Omental fat pad (tissue), 4 donors: ENCODE data around the gene LY6G6C. TPM values are rescaled to one million over a fixed set of nuclear protein-coding genes. Genes with fewer than 3 reads are reported as not detected.

Experiments used
- ATAC-seq: fragments of 150-250 bp; one replicate; pipeline ENCODE4 v1.9.1; 2016; ENCODE audit warnings: mild to moderate bottlenecking, moderate library complexity; ENCODE audit not compliant: low FRiP score
- DNase-seq: peaks from one replicate; pipeline ENCODE4 v3.0.0-alpha.2; 2019; ENCODE audit warnings: low spot score
- CTCF ChIP-seq, 3 donors: fragments of 450-650 bp; IDR thresholded peaks; one replicate each; pipeline ENCODE4 v1.5.1; 2016 to 2017; ENCODE audit warnings: antibody characterized with exemption in 3 of 3, mild to moderate bottlenecking in 3 of 3, moderate library complexity in 2 of 3
- total RNA-seq, 4 donors: library from RNA; depleted of rRNA; stranded (reverse); fragments of >200 nt; gene quantifications; one replicate each; pipeline ENCODE4 v1.1.0, GENCODE V29; 2016

The LY6G6C gene
- total RNA-seq, 4 donors from 2014 or later = 0.74 TPM; not detected in 3

GRCh38 chr6:31687860-31688693, 33.5 kb downstream of the LY6G6C start:
- ATAC-seq (no peak), DNase-seq (no peak)
- no peak for TF ChIP-seq CTCF (IDR thresholded peaks at IDR 0.05)

- DNase-seq = no peak
- no peak for ATAC-seq
- TF ChIP-seq CTCF (IDR thresholded peaks at IDR 0.05) = no peak
Observed at GRCh38 chr6:31687321-31687720, 34.2 kb downstream of the LY6G6C start.

GRCh38 chr6:31686483-31686882, 35.1 kb downstream of the LY6G6C start:
- TF ChIP-seq CTCF (IDR thresholded peaks at IDR 0.05) = no peak
- DNase-seq (no peak), ATAC-seq (no peak)

- ATAC-seq (no peak), DNase-seq (no peak)
- TF ChIP-seq CTCF (IDR thresholded peaks at IDR 0.05) = no peak
Observed at GRCh38 chr6:31683591-31683990, 38.0 kb downstream of the LY6G6C start.

GRCh38 chr6:31681135-31681671, 40.3 kb downstream of the LY6G6C start:
- no peak for DNase-seq
- peak; percentile 46 for ATAC-seq
- no peak for TF ChIP-seq CTCF (IDR thresholded peaks at IDR 0.05)

- peak; percentile 89 for ATAC-seq
- DNase-seq = peak; percentile 55
- TF ChIP-seq CTCF (IDR thresholded peaks at IDR 0.05) = no peak
Observed at GRCh38 chr6:31680226-31681134, 41.1 kb downstream of the LY6G6C start, which contains the start of gene LY6G5C. TSS of gene LY6G5C (minus strand) at chr6:31681067. CDS start at chr6:31680373, 694 bp downstream.
